Keratinocyte (primary cell): Measurements from ENCODE around the gene NGEF. TPM values are rescaled to one million over a fixed set of nuclear protein-coding genes. Genes with fewer than 3 reads are reported as not detected.
A peak's percentile ranks its signal among the peaks of the same experiment; 100 is the strongest.

Source experiments
- DNase-seq: peaks from one replicate; pipeline ENCODE4 v3.0.0-alpha.2; 2011; ENCODE audit warnings: low read depth, missing footprints, low spot score
- FAIRE-seq: peaks from 2 replicates; lab custom pipeline; 2011; peaks lifted over from hg19 to GRCh38; lab: Jason Lieb, UNC
- H2AFZ ChIP-seq: 2 replicates; pipeline ENCODE4 v1.6.0; 2012; ENCODE audit warnings: low read length, control low read depth, inconsistent platforms; ENCODE audit not compliant: control insufficient read depth
- H3K27ac ChIP-seq: 2 replicates; pipeline ENCODE4 v1.5.1; 2011; ENCODE audit warnings: low read length; ENCODE audit not compliant: control insufficient read depth, insufficient read depth
- H3K27me3 ChIP-seq: 3 replicates; pipeline ENCODE4 v1.6.0; 2011; ENCODE audit warnings: low read length; ENCODE audit not compliant: control insufficient read depth, insufficient read depth; ENCODE audit errors: extremely low read depth
- H3K36me3 ChIP-seq, 2 experiments: 2 replicates in 1 of 2; 3 replicates in 1 of 2; pipeline ENCODE4 v1.5.1; 2011; ENCODE audit warnings: low read length in 2 of 2, mild to moderate bottlenecking in 1 of 2; ENCODE audit not compliant: control insufficient read depth in 2 of 2, insufficient read depth in 2 of 2; ENCODE audit errors: extremely low read depth in 1 of 2
- H3K4me1 ChIP-seq: 3 replicates; pipeline ENCODE4 v1.5.1; 2011; ENCODE audit warnings: low read length; ENCODE audit not compliant: control insufficient read depth, insufficient read depth; ENCODE audit errors: extremely low read depth
- H3K4me2 ChIP-seq: 3 replicates; pipeline ENCODE4 v1.6.0; 2011; ENCODE audit warnings: low read depth, low read length; ENCODE audit not compliant: control insufficient read depth, insufficient read depth; ENCODE audit errors: extremely low read depth
- H3K4me3 ChIP-seq, 3 experiments: fragments of 200-600 bp in 1 of 3; sonication (generic) in 1 of 3; 2 replicates in 2 of 3; 3 replicates in 1 of 3; pipeline ENCODE4 v1.5.1; 2011 to 2016; ENCODE audit warnings: low read length in 3 of 3, mild to moderate bottlenecking in 3 of 3, control low read depth in 2 of 3, inconsistent platforms in 1 of 3, low read depth in 1 of 3, mixed read lengths in 1 of 3, mixed run types in 1 of 3, moderate library complexity in 1 of 3; ENCODE audit not compliant: control insufficient read depth in 2 of 3, insufficient read depth in 2 of 3; ENCODE audit errors: extremely low read depth in 1 of 3
- H3K79me2 ChIP-seq: 2 replicates; pipeline ENCODE4 v1.6.0; 2012; ENCODE audit warnings: low read length; ENCODE audit not compliant: control insufficient read depth, insufficient read depth
- H3K9ac ChIP-seq: 3 replicates; pipeline ENCODE4 v1.6.0; 2011; ENCODE audit warnings: low read length; ENCODE audit not compliant: control insufficient read depth, insufficient read depth; ENCODE audit errors: extremely low read depth
- H3K9me1 ChIP-seq: 3 replicates; pipeline ENCODE4 v1.6.0; 2011; ENCODE audit warnings: low read length; ENCODE audit not compliant: control insufficient read depth, insufficient read depth; ENCODE audit errors: extremely low read depth
- H3K9me3 ChIP-seq: 2 replicates; pipeline ENCODE4 v1.5.1; 2012; ENCODE audit warnings: low read depth, low read length; ENCODE audit not compliant: control insufficient read depth
- H4K20me1 ChIP-seq: 3 replicates; pipeline ENCODE4 v1.6.0; 2011; ENCODE audit warnings: low read length; ENCODE audit not compliant: control insufficient read depth, insufficient read depth; ENCODE audit errors: extremely low read depth
- EZH2 ChIP-seq: IDR thresholded peaks from one replicate; pipeline ENCODE4 v1.6.1; 2012; ENCODE audit warnings: inconsistent platforms, mild to moderate bottlenecking, low read length, moderate library complexity
- dilution Hi-C: fragments of 300-500 bp; cut with MboI; formaldehyde crosslinking; loops from one replicate; pipeline ENCODE4 v1.7.0; 2020; ENCODE audit warnings: low sequenced_read_pairs; ENCODE audit not compliant: extremely low pct_ligation_motif_present
- polyA plus RNA-seq, 5 experiments: library from polyadenylated mRNA; depleted of rRNA in 3 of 5; stranded (reverse) in 3 of 5; stranded (forward) in 1 of 5; unstranded in 1 of 5; fragments of >200 nt; gene quantifications; 1 replicate in 1 of 5; 2 replicates in 3 of 5; 3 replicates in 1 of 5; pipeline versions ENCODE4 v1.2.1 to v1.2.3, GENCODE V29; 2011 to 2012; ENCODE audit warnings: missing spikeins in 2 of 5, low read depth in 1 of 5, low replicate concordance in 1 of 5
- TF ChIP-seq, protein P1 (sequence below), 3 experiments: IDR thresholded peaks in 1 of 3; conservative IDR thresholded peaks in 1 of 3; optimal IDR thresholded peaks in 1 of 3; 2 replicates in 2 of 3; 3 replicates in 1 of 3; pipeline versions ENCODE3 to v1.5.1; 2011; ENCODE audit warnings: low read length in 3 of 3, mild to moderate bottlenecking in 3 of 3, moderate library complexity in 2 of 3, control low read depth in 1 of 3, inconsistent platforms in 1 of 3; ENCODE audit not compliant: insufficient read depth in 2 of 3; ENCODE audit errors: extremely low read depth in 1 of 3

NGEF gene
- polyA plus RNA-seq, 1 donor (not counting 4 experiments of a cell fraction or from before 2014, with no cell fraction given), result 0.17 TPM

DNA sequence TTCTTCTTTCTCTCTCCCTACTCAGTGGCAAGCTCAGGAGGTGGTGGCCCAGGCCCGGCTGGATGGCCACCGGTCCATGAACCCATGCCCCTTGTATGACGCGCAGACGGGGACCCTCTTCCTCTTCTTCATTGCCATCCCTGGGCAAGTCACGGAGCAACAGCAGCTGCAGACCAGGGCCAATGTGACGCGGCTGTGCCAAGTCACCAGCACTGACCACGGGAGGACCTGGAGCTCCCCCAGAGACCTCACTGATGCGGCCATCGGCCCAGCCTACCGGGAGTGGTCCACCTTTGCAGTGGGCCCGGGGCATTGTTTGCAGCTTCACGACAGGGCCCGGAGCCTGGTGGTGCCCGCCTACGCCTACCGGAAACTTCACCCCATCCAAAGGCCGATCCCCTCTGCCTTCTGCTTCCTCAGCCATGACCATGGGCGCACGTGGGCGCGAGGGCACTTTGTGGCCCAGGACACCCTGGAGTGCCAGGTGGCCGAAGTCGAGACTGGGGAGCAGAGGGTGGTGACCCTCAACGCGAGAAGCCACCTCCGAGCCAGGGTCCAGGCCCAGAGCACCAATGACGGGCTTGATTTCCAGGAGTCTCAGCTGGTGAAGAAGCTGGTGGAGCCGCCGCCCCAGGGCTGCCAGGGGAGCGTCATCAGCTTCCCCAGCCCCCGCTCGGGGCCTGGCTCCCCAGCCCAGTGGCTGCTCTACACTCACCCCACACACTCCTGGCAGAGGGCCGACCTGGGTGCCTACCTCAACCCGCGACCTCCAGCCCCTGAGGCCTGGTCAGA, 21.2 kb upstream of the NGEF start:
- TF ChIP-seq, protein P1, sequence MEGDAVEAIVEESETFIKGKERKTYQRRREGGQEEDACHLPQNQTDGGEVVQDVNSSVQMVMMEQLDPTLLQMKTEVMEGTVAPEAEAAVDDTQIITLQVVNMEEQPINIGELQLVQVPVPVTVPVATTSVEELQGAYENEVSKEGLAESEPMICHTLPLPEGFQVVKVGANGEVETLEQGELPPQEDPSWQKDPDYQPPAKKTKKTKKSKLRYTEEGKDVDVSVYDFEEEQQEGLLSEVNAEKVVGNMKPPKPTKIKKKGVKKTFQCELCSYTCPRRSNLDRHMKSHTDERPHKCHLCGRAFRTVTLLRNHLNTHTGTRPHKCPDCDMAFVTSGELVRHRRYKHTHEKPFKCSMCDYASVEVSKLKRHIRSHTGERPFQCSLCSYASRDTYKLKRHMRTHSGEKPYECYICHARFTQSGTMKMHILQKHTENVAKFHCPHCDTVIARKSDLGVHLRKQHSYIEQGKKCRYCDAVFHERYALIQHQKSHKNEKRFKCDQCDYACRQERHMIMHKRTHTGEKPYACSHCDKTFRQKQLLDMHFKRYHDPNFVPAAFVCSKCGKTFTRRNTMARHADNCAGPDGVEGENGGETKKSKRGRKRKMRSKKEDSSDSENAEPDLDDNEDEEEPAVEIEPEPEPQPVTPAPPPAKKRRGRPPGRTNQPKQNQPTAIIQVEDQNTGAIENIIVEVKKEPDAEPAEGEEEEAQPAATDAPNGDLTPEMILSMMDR (optimal IDR thresholded peaks at IDR 0.05 in 1 of 3, IDR thresholded peaks at IDR 0.05 in 1 of 3, conservative IDR thresholded peaks at IDR 0.05 in 1 of 3; ENCODE audit: extremely low read depth in 1 of 3, insufficient read depth in 2 of 3, low read length in 3 of 3), result no peak
- no peak for TF ChIP-seq EZH2
- Histone ChIP-seq H2AFZ (no peak overlapping the region), H3K27me3 (no peaks in the 10 kb centered on the region), H3K9me1 (no peaks in the 10 kb centered on the region), H4K20me1 (no peaks in the 10 kb centered on the region), H3K79me2 (no peaks in the 10 kb centered on the region), H3K9me3 (peaks cover 3% of the 10 kb centered on the region), H3K27ac (no peak overlapping the region), H3K4me3 (no peak overlapping the region), H3K36me3 (no peaks in the 10 kb centered on the region), H3K4me1 (peaks cover 15% of the 10 kb centered on the region), H3K4me2 (no peak overlapping the region), H3K9ac (no peak overlapping the region)
- DNase-seq (no peak), FAIRE-seq (no peak)
- dilution Hi-C loops, result no loop called here

DNA sequence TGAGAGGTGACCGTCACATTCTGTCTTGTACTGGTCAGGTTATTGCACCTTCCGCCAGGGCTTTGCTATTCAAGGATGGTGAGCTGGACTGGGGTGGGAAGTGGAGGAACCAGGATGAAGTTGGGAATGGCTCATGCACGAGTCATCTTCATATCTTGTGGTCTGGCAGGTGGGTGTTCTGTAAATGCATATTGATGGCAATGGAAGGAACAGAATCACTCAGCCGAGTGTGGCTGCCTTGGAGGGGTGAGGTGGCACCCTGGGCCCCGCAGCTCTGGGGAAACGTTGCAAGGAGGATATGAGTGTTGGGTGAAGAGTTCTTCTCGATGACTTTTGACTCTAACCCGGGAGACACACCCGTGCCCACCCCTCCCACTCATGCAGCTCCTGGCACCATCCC, 20.6 kb upstream of the NGEF start:
- peak; percentile 93 for FAIRE-seq
- Histone ChIP-seq H3K9me3 (peaks cover 3% of the 10 kb centered on the region), H3K79me2 (no peaks in the 10 kb centered on the region), H3K36me3 (no peaks in the 10 kb centered on the region), H3K4me3 (no peak overlapping the region), H4K20me1 (no peaks in the 10 kb centered on the region), H3K9me1 (no peaks in the 10 kb centered on the region), H3K4me1 (peaks cover 15% of the 10 kb centered on the region), H3K27ac (no peak overlapping the region), H2AFZ (no peak overlapping the region), H3K9ac (no peak overlapping the region), H3K4me2 (peak overlapping the region; percentile 28), H3K27me3 (no peaks in the 10 kb centered on the region)
- DNase-seq, result no peak
- TF ChIP-seq, protein P1 (optimal IDR thresholded peaks at IDR 0.05 in 1 of 3, IDR thresholded peaks at IDR 0.05 in 1 of 3, conservative IDR thresholded peaks at IDR 0.05 in 1 of 3; ENCODE audit: extremely low read depth in 1 of 3, insufficient read depth in 2 of 3, low read length in 3 of 3), result no peak
- no peak for TF ChIP-seq EZH2
- dilution Hi-C loops, result no loop called here
